Gastrocnemius medialis (tissue), 4 donors: ENCODE results near the gene CD164. TPM values are rescaled to one million over a fixed set of nuclear protein-coding genes. Genes with fewer than 3 reads are reported as not detected.
A peak's percentile ranks its signal among the peaks of the same experiment; 100 is the strongest.
"Not testable (repeated sequence)": the region's sequence is repeated elsewhere in the genome, so short reads cannot be mapped to it uniquely, and the experiment has no call there.

Experiments
- ATAC-seq, 2 donors: fragments of 150-250 bp; one replicate each; pipeline ENCODE4 v1.9.1; 2016
- DNase-seq, 2 donors: peaks; one replicate each; pipeline ENCODE4 v3.0.0-alpha.2; 2019
- H3K27ac ChIP-seq, 4 donors: fragments of 200-600 bp; sonication (generic); 1 replicate in 1 of 4; 2 replicates in 3 of 4; pipeline ENCODE4 v1.5.1; 2016 to 2018; ENCODE audit warnings: mild to moderate bottlenecking in 2 of 4, moderate library complexity in 1 of 4
- H3K27me3 ChIP-seq, 3 donors: fragments of 200-600 bp; sonication (generic) in 2 of 3; 1 replicate in 1 of 3; 2 replicates in 2 of 3; pipeline versions ENCODE4 v1.5.1 to v1.6.0; 2016 to 2019; ENCODE audit warnings: mild to moderate bottlenecking in 1 of 3, moderate library complexity in 1 of 3
- H3K36me3 ChIP-seq, 2 donors: fragments of 200-600 bp; sonication (generic) in 1 of 2; one replicate each; pipeline ENCODE4 v1.5.1; 2017 to 2018
- H3K4me1 ChIP-seq, 2 donors: fragments of 200-600 bp; sonication (generic) in 1 of 2; one replicate each; pipeline ENCODE4 v1.5.1; 2016 to 2017; ENCODE audit warnings: mild to moderate bottlenecking in 2 of 2
- H3K4me3 ChIP-seq, 4 donors: fragments of 200-600 bp; sonication (generic) in 3 of 4; 1 replicate in 1 of 4; 2 replicates in 3 of 4; pipeline ENCODE4 v1.5.1; 2016 to 2019; ENCODE audit warnings: mild to moderate bottlenecking in 2 of 4
- H3K9me3 ChIP-seq, 3 donors: fragments of 200-600 bp; sonication (generic) in 2 of 3; 1 replicate in 1 of 3; 2 replicates in 2 of 3; pipeline ENCODE4 v1.5.1; 2016 to 2019
- POLR2A ChIP-seq, 2 donors: fragments of 450-650 bp; IDR thresholded peaks; one replicate each; pipeline ENCODE4 v1.6.1; 2017; ENCODE audit warnings: antibody characterized with exemption in 2 of 2, mild to moderate bottlenecking in 2 of 2, moderate library complexity in 2 of 2
- in situ Hi-C, 4 donors: fragments of 200-750 bp; cut with MboI; loops; one replicate each; pipeline versions ENCODE4 v1.15.0 to v1.8.0; 2017; ENCODE audit warnings: low sequenced_read_pairs in 4 of 4
- intact Hi-C: fragments of 100-400 bp; cut with DNase I; formaldehyde crosslinking; loops from one replicate; pipeline ENCODE4 v1.15.1; 2023; ENCODE audit warnings: low total_unique reads
- total RNA-seq, 4 donors: library from RNA; depleted of rRNA; stranded (reverse); fragments of >200 nt; gene quantifications; one replicate each; pipeline versions ENCODE4 v1.1.0 to v1.2.3, GENCODE V29; 2016
- TF ChIP-seq, protein P1 (sequence below), 5 experiments: fragments of 450-650 bp in 3 of 5; fragments of 200-600 bp in 2 of 5; sonication (generic) in 2 of 5; IDR thresholded peaks in 4 of 5; conservative IDR thresholded peaks in 1 of 5; 1 replicate in 4 of 5; 2 replicates in 1 of 5; pipeline ENCODE4 v1.5.1; 2016 to 2019; ENCODE audit warnings: antibody characterized with exemption in 5 of 5, mild to moderate bottlenecking in 3 of 5, moderate library complexity in 3 of 5

Gene CD164
- total RNA-seq, 4 donors from 2014 or later, result 50.1 to 134 (median 117) TPM

DNA sequence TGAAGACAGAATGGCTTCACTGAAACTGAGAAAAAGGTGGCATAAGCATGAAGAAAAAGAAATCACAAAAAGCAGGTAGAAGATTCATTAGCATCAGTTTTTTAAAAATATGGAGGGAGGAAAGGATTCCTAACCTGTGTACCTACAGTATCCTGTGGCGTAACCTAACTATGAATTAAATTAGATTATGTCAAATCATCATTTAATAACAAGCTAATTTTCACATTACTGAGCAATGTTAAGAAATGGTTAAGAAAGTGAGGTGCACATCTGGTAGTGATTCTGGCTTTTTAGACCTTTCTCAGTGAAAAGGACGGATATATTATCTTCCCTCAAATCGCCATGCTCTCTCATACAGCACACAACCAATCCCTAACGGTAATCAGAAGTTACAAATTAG lies 12.5 kb downstream of the CD164 start:
- H3K27ac ChIP-seq, result peak overlapping the region; percentile 60 to 80 (median 76)
- in situ Hi-C loops (no loop called here), intact Hi-C loops (no loop called here)
- H3K4me1 ChIP-seq, result peaks cover 33 to 36% of the 10 kb centered on the region in 2 donors
- DNase-seq (no peak), ATAC-seq (no peak)
- TF ChIP-seq POLR2A (IDR thresholded peaks at IDR 0.05), result no peak
- TF ChIP-seq, protein P1, sequence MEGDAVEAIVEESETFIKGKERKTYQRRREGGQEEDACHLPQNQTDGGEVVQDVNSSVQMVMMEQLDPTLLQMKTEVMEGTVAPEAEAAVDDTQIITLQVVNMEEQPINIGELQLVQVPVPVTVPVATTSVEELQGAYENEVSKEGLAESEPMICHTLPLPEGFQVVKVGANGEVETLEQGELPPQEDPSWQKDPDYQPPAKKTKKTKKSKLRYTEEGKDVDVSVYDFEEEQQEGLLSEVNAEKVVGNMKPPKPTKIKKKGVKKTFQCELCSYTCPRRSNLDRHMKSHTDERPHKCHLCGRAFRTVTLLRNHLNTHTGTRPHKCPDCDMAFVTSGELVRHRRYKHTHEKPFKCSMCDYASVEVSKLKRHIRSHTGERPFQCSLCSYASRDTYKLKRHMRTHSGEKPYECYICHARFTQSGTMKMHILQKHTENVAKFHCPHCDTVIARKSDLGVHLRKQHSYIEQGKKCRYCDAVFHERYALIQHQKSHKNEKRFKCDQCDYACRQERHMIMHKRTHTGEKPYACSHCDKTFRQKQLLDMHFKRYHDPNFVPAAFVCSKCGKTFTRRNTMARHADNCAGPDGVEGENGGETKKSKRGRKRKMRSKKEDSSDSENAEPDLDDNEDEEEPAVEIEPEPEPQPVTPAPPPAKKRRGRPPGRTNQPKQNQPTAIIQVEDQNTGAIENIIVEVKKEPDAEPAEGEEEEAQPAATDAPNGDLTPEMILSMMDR (IDR thresholded peaks at IDR 0.05 in 4 of 5, conservative IDR thresholded peaks at IDR 0.05 in 1 of 5), result no peak
- no peaks in the 10 kb centered on the region for H3K9me3 ChIP-seq
- no peak overlapping the region for H3K4me3 ChIP-seq
- peaks cover 0 to 68% of the 10 kb centered on the region in 2 donors for H3K36me3 ChIP-seq
- no peaks in the 10 kb centered on the region for H3K27me3 ChIP-seq

DNA sequence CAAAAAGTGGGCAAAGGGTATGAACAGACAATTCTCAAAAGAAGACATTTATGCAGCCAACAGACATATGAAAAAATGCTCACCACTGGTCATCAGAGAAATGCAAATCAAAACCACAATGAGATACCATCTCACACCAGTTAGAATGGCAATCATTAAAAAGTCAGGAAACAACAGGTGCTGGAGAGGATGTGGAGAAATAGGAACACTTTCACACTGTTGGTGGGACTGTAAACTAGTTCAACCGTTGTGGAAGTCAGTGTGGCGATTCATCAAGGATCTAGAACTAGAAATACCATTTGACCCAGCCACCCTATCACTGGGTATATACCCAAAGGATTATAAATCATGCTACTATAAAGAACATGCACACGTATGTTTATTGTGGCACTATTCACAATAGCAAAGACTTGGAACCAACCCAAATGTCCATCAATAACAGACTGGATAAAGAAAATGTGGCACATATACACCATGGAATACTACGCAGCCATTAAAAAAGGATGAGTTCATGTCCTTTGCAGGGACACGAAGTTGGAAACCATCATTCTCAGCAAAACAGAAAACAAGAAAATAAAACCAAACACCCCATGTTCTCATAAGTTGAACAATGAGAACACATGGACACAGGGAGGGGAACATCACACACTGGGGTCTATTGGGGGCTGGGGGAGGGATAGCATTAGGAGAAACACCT lies 17.7 kb downstream of the CD164 start:
- in situ Hi-C loops, H3K9me3 ChIP-seq, ATAC-seq, H3K27me3 ChIP-seq, DNase-seq, H3K4me3 ChIP-seq, H3K27ac ChIP-seq: not testable (repeated sequence)
- intact Hi-C loops, result loop anchor here (5.0 kb wide), 1 partner anchor 47 kb away; no protein-coding TSS in a partner anchor
- H3K4me1 ChIP-seq, result peaks cover 4 to 19% of the 10 kb centered on the region in 2 donors
- H3K36me3 ChIP-seq, result peaks cover 0 to 67% of the 10 kb centered on the region in 2 donors

DNA sequence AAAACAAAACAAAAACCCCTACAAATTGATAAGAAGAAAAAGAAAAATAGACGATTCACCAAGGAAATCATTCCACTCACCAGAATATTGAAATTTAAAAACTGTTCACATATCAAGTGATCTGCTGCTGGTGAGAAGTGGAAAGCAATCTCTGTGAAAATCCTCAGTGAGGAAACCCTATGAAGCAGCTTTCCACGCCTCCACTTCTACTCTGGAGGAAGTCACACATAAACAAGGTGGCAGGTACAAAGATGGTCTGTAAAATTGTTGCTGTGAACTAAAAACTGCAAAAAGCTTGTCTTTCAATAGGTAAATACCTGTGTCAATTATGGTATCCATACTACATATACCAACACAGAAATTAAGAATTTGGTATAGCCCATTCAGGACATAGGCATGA lies 18.5 kb downstream of the CD164 start:
- DNase-seq (no peak), ATAC-seq (no peak)
- Histone ChIP-seq H3K9me3 (no peaks in the 10 kb centered on the region), H3K27me3 (no peaks in the 10 kb centered on the region), H3K4me3 (no peak overlapping the region), H3K36me3 (peaks cover 0 to 59% of the 10 kb centered on the region in 2 donors), H3K4me1 (peaks cover 4 to 19% of the 10 kb centered on the region in 2 donors), H3K27ac (peak overlapping the region in 1 of 4 donors; percentile 72)
- in situ Hi-C loops, result no loop called here
- intact Hi-C loops, result loop anchor here (5.0 kb wide), 1 partner anchor 46 kb away; no protein-coding TSS in a partner anchor
- TF ChIP-seq POLR2A (IDR thresholded peaks at IDR 0.05), result no peak
- TF ChIP-seq, protein P1 (IDR thresholded peaks at IDR 0.05 in 4 of 5, conservative IDR thresholded peaks at IDR 0.05 in 1 of 5), result no peak

DNA sequence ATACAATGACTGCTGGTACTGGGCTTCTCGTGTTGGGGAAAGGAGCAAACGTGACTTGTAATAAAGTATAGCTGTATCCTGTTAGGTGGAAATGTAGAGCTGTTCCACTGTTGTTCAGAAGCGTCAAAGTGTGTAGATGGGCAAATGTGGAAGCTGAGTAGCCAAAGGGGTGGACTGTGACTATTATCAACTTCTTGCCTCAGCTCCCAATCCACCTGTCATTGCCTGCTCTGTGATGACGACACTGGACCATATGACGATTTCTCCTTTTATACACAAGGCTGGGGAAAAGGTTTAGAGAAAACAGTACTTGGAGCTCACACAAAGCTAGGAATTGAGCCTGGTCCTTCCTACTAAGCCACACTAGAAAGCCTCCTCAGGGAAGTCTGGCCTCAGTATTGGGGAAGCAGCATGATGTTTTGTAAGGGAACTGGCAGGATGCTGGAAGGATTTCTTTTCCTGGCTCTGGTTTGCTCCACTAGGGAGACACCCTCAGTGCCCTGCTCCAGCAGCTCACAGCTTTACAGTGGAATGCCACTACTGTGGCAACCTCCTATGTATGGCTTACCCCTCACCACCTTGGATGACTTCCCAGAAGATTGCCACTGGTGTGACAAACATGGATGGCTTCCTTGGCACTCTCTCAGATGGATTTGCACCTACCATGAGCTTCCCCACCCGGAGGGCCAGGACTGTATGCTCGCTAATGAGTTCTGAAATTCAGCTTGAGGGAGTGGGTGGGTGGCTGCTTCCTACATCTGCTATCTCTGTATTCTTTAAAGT lies 20.0 kb downstream of the CD164 start:
- TF ChIP-seq, protein P1 (IDR thresholded peaks at IDR 0.05 in 4 of 5, conservative IDR thresholded peaks at IDR 0.05 in 1 of 5), result no peak
- no peak for TF ChIP-seq POLR2A (IDR thresholded peaks at IDR 0.05)
- no peak for DNase-seq
- peaks cover 0 to 52% of the 10 kb centered on the region in 2 donors for H3K36me3 ChIP-seq
- peak overlapping the region in 3 of 4 donors; percentile 24 to 72 (median 46) for H3K27ac ChIP-seq
- no peaks in the 10 kb centered on the region for H3K27me3 ChIP-seq
- intact Hi-C loops, result loop anchor here (5.0 kb wide), 1 partner anchor 45 kb away; no protein-coding TSS in a partner anchor
- peak; percentile 44 to 61 for ATAC-seq
- in situ Hi-C loops, result no loop called here
- H3K4me3 ChIP-seq, result no peak overlapping the region
- peaks cover 4 to 19% of the 10 kb centered on the region in 2 donors for H3K4me1 ChIP-seq
- no peaks in the 10 kb centered on the region for H3K9me3 ChIP-seq

DNA sequence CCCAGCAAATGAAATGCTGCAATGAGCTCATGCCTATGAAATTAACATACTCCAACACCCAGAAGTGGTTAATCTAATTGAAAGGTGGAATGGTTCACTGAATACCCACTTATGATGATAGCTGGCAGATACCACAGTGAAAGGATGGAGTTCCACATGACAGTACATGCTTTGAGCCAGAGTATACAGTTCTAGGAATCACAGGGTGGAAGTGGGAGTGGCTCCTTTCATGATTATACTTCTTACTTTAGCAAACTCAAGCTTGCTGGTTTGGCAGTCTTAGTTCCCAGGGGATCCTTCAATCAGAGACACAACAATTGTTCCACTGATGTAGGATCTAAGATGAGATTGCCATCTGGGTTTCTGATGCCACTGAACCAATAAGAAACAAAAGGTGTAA lies 21.5 kb downstream of the CD164 start:
- Histone ChIP-seq H3K4me1 (peaks cover 4 to 19% of the 10 kb centered on the region in 2 donors), H3K4me3 (no peak overlapping the region), H3K27ac (peak overlapping the region in 1 of 4 donors; percentile 1), H3K9me3 (no peaks in the 10 kb centered on the region), H3K27me3 (no peaks in the 10 kb centered on the region), H3K36me3 (peaks cover 0 to 50% of the 10 kb centered on the region in 2 donors)
- ATAC-seq (no peak), DNase-seq (no peak)
- intact Hi-C loops (loop anchor here (5.0 kb wide), 1 partner anchor 43 kb away; no protein-coding TSS in a partner anchor), in situ Hi-C loops (no loop called here)
- TF ChIP-seq, protein P1 (IDR thresholded peaks at IDR 0.05 in 4 of 5, conservative IDR thresholded peaks at IDR 0.05 in 1 of 5), result no peak
- TF ChIP-seq POLR2A (IDR thresholded peaks at IDR 0.05), result no peak
